Fibroblast of lung (primary cell): Measurements from ENCODE around the gene EVI5. TPM values are rescaled to one million over a fixed set of nuclear protein-coding genes. Genes with fewer than 3 reads are reported as not detected.

Experiments
- DNase-seq, 2 donors: peaks; one replicate each; pipeline versions ENCODE4 v3.0.0 to v3.0.0-alpha.2; 2010; ENCODE audit warnings: low read depth in 2 of 2
- H2AFZ ChIP-seq: 2 replicates; pipeline ENCODE4 v1.5.1; 2012; ENCODE audit warnings: low read length, control low read depth, inconsistent platforms
- H3K27ac ChIP-seq: 2 replicates; pipeline ENCODE4 v1.5.1; 2011; ENCODE audit warnings: low read length, control low read depth; ENCODE audit not compliant: insufficient read depth
- H3K27me3 ChIP-seq: 2 replicates; pipeline ENCODE4 v1.5.1; 2011; ENCODE audit warnings: mild to moderate bottlenecking, low read length; ENCODE audit not compliant: control insufficient read depth, insufficient read depth
- H3K36me3 ChIP-seq: 2 replicates; pipeline ENCODE4 v1.5.1; 2011; ENCODE audit warnings: low read length; ENCODE audit not compliant: control insufficient read depth, insufficient read depth
- H3K4me1 ChIP-seq: 2 replicates; pipeline ENCODE4 v1.5.1; 2011; ENCODE audit warnings: low read length; ENCODE audit not compliant: control insufficient read depth, insufficient read depth; ENCODE audit errors: extremely low read depth
- H3K4me2 ChIP-seq: 2 replicates; pipeline ENCODE4 v1.5.1; 2011; ENCODE audit warnings: low read length, control low read depth; ENCODE audit not compliant: insufficient read depth; ENCODE audit errors: extremely low read depth
- H3K4me3 ChIP-seq, 4 experiments: fragments of 200-600 bp in 1 of 4; sonication (generic) in 1 of 4; replicated peaks in 1 of 4; 2 replicates each; pipeline ENCODE4 v1.5.1; 2011 to 2016; ENCODE audit warnings: low read length in 4 of 4, low read depth in 3 of 4, mild to moderate bottlenecking in 3 of 4, control low read depth in 2 of 4, inconsistent platforms in 1 of 4, mixed read lengths in 1 of 4; ENCODE audit not compliant: insufficient read depth in 1 of 4; ENCODE audit errors: control extremely low read depth in 1 of 4
- H3K79me2 ChIP-seq: 2 replicates; pipeline ENCODE4 v1.5.1; 2012; ENCODE audit warnings: mild to moderate bottlenecking, low read length, inconsistent platforms; ENCODE audit not compliant: control insufficient read depth, insufficient read depth
- H3K9ac ChIP-seq: 2 replicates; pipeline ENCODE4 v1.5.1; 2011; ENCODE audit warnings: mild to moderate bottlenecking, low read length, control low read depth; ENCODE audit not compliant: insufficient read depth
- H3K9me3 ChIP-seq: 2 replicates; pipeline ENCODE4 v1.5.1; 2012; ENCODE audit warnings: low read depth, low read length; ENCODE audit not compliant: control insufficient read depth, insufficient read depth
- H4K20me1 ChIP-seq: 2 replicates; pipeline ENCODE4 v1.5.1; 2011; ENCODE audit warnings: low read length; ENCODE audit not compliant: control insufficient read depth, insufficient read depth; ENCODE audit errors: extremely low read depth
- EZH2 ChIP-seq: IDR thresholded peaks from 2 replicates; pipeline ENCODE4 v1.5.1; 2012; ENCODE audit warnings: low read length, control low read depth, mild to moderate bottlenecking; ENCODE audit errors: missing control alignments
- polyA plus RNA-seq, 2 donors: library from polyadenylated mRNA; depleted of rRNA in 1 of 2; stranded (reverse) in 1 of 2; unstranded in 1 of 2; fragments of >200 nt; gene quantifications; 2 replicates each; pipeline ENCODE4 v1.2.1, GENCODE V29; 2011 to 2012; ENCODE audit warnings: missing spikeins in 1 of 2
- total RNA-seq: library from RNA; depleted of rRNA; stranded (reverse); fragments of >200 nt; gene quantifications from 2 replicates; pipeline ENCODE4 v1.2.1, GENCODE V29; 2014
- TF ChIP-seq, protein P1 (sequence below), 2 donors: IDR thresholded peaks in 1 of 2; conservative IDR thresholded peaks in 1 of 2; 1 replicate in 1 of 2; 2 replicates in 1 of 2; pipeline ENCODE4 v1.5.1; 2011 to 2012; ENCODE audit warnings: low read length in 2 of 2, control low read depth in 1 of 2, inconsistent platforms in 1 of 2, low read depth in 1 of 2, mild to moderate bottlenecking in 1 of 2

EVI5 gene
- total and polyA plus RNA-seq, 2 donors (not counting 1 experiment from before 2014, with no cell fraction given), result 32.5 to 48.1 TPM

DNA sequence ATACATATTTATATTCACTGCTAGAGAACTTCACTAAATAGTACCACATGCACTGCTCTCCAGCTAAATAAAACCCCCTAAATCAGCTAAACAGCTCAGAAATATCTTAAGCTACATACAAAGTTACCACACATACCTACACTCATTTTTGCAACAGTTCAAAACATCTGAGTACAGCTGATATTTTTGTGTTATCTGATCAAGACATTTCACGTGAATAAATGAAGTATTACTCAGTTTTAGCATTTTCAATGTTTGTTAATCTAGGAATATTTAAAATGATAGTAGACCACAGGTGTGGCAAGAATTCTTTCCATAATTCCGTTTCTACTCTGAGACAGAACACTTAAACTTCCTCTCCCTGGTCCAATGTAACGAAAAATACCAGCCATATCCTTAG, 20.8 kb downstream of the EVI5 start:
- no peak overlapping the region for H3K4me3 ChIP-seq
- no peaks in the 10 kb centered on the region for H3K9me3 ChIP-seq
- H4K20me1 ChIP-seq, result no peaks in the 10 kb centered on the region
- H3K4me2 ChIP-seq, result no peak overlapping the region
- H3K36me3 ChIP-seq, result no peaks in the 10 kb centered on the region
- no peak overlapping the region for H3K9ac ChIP-seq
- no peaks in the 10 kb centered on the region for H3K27me3 ChIP-seq
- no peak overlapping the region for H3K27ac ChIP-seq
- peak in 1 of 2 donors; percentile 33 for DNase-seq
- H3K4me1 ChIP-seq, result no peaks in the 10 kb centered on the region
- H2AFZ ChIP-seq, result no peak overlapping the region
- no peak for TF ChIP-seq EZH2
- TF ChIP-seq, protein P1, sequence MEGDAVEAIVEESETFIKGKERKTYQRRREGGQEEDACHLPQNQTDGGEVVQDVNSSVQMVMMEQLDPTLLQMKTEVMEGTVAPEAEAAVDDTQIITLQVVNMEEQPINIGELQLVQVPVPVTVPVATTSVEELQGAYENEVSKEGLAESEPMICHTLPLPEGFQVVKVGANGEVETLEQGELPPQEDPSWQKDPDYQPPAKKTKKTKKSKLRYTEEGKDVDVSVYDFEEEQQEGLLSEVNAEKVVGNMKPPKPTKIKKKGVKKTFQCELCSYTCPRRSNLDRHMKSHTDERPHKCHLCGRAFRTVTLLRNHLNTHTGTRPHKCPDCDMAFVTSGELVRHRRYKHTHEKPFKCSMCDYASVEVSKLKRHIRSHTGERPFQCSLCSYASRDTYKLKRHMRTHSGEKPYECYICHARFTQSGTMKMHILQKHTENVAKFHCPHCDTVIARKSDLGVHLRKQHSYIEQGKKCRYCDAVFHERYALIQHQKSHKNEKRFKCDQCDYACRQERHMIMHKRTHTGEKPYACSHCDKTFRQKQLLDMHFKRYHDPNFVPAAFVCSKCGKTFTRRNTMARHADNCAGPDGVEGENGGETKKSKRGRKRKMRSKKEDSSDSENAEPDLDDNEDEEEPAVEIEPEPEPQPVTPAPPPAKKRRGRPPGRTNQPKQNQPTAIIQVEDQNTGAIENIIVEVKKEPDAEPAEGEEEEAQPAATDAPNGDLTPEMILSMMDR (conservative IDR thresholded peaks at IDR 0.05 in 1 of 2, IDR thresholded peaks at IDR 0.05 in 1 of 2; ENCODE audit: low read depth in 1 of 2, low read length in 2 of 2), result no peak
- peaks cover 3% of the 10 kb centered on the region for H3K79me2 ChIP-seq

- H3K4me3 ChIP-seq, result no peak overlapping the region
- DNase-seq, result no peak
- no peaks in the 10 kb centered on the region for H3K4me1 ChIP-seq
- H3K9ac ChIP-seq, result no peak overlapping the region
- no peaks in the 10 kb centered on the region for H4K20me1 ChIP-seq
- H3K9me3 ChIP-seq, result no peaks in the 10 kb centered on the region
- no peak overlapping the region for H3K4me2 ChIP-seq
- TF ChIP-seq, protein P1 (conservative IDR thresholded peaks at IDR 0.05 in 1 of 2, IDR thresholded peaks at IDR 0.05 in 1 of 2; ENCODE audit: low read depth in 1 of 2, low read length in 2 of 2), result no peak
- no peak for TF ChIP-seq EZH2
- H3K27me3 ChIP-seq, result no peaks in the 10 kb centered on the region
- H3K36me3 ChIP-seq, result no peaks in the 10 kb centered on the region
- H3K79me2 ChIP-seq, result peaks cover 5% of the 10 kb centered on the region
- H2AFZ ChIP-seq, result no peak overlapping the region
- H3K27ac ChIP-seq, result no peak overlapping the region
Observed at GRCh38 chr1:92762355-92762754, 22.6 kb downstream of the EVI5 start.

GRCh38 chr1:92759361-92759760, 25.5 kb downstream of the EVI5 start:
- Histone ChIP-seq H3K79me2 (peaks cover 9% of the 10 kb centered on the region), H3K36me3 (no peaks in the 10 kb centered on the region), H3K4me1 (peaks cover 12% of the 10 kb centered on the region), H3K9me3 (no peaks in the 10 kb centered on the region), H3K9ac (no peak overlapping the region), H2AFZ (no peak overlapping the region), H4K20me1 (no peaks in the 10 kb centered on the region), H3K27ac (no peak overlapping the region), H3K4me2 (no peak overlapping the region), H3K4me3 (no peak overlapping the region), H3K27me3 (no peaks in the 10 kb centered on the region)
- TF ChIP-seq, protein P1 (conservative IDR thresholded peaks at IDR 0.05 in 1 of 2, IDR thresholded peaks at IDR 0.05 in 1 of 2; ENCODE audit: low read depth in 1 of 2, low read length in 2 of 2), result no peak
- no peak for TF ChIP-seq EZH2
- peak in 1 of 2 donors; percentile 79 for DNase-seq
